IMR-90 (cell line): ENCODE results near the gene GNG12. TPM values are rescaled to one million over a fixed set of nuclear protein-coding genes. Genes with fewer than 3 reads are reported as not detected.

Source experiments
- ATAC-seq: fragments of 200-7000 bp; cut with Tn5 transposase; 2 replicates; pipeline ENCODE4 v1.9.1; 2020; ENCODE audit warnings: low read depth, mild to moderate bottlenecking, moderate library complexity
- BruUV-seq: library from RNA; stranded (reverse); fragments of 400-500 nt; replicated peaks from 2 replicates; lab custom pipeline; 2021; lab: Mats Ljungman, UMichigan
- CTCF ChIA-PET: fragments of 300-600 bp; formaldehyde crosslinking; extraction: SDS; loops from one replicate; lab custom pipeline; 2021; ENCODE audit warnings: antibody characterized with exemption; lab: Yijun Ruan, JAX
- POLR2A ChIA-PET: fragments of 300-600 bp; sonication (Branson Sonifier 250); formaldehyde crosslinking; loops from one replicate; lab custom pipeline; 2022; ENCODE audit warnings: antibody characterized with exemption; ENCODE audit not compliant: unreplicated experiment; lab: Charles Lee
- DNase-seq: peaks from one replicate; pipeline ENCODE4 v3.0.0; 2013
- H2AFZ ChIP-seq: replicated peaks from 2 replicates; pipeline ENCODE3; 2013; ENCODE audit warnings: low read length, mild to moderate bottlenecking; ENCODE audit not compliant: poor library complexity
- H2AK5ac ChIP-seq: 2 replicates; pipeline ENCODE4 v1.6.1; 2013; ENCODE audit warnings: low read depth, low read length, inconsistent platforms
- H2AK9ac ChIP-seq: replicated peaks from 2 replicates; pipeline ENCODE3; 2013; ENCODE audit warnings: mild to moderate bottlenecking, low read depth, low read length, moderate library complexity; ENCODE audit not compliant: poor library complexity
- H2BK120ac ChIP-seq: 2 replicates; pipeline ENCODE4 v1.6.1; 2013; ENCODE audit warnings: low read depth, low read length, inconsistent platforms
- H2BK15ac ChIP-seq: 3 replicates; pipeline ENCODE4 v1.6.1; 2013; ENCODE audit warnings: low read depth, low read length, inconsistent platforms
- H2BK20ac ChIP-seq: 2 replicates; pipeline ENCODE4 v1.6.1; 2013; ENCODE audit warnings: low read depth, mild to moderate bottlenecking, inconsistent platforms, low read length, moderate library complexity
- H2BK5ac ChIP-seq: 2 replicates; pipeline ENCODE4 v1.6.1; 2013; ENCODE audit warnings: mild to moderate bottlenecking, low read depth, low read length, inconsistent platforms; ENCODE audit not compliant: poor library complexity, severe bottlenecking
- H3K14ac ChIP-seq: replicated peaks from 2 replicates; pipeline ENCODE4 v1.6.1; 2013; ENCODE audit warnings: low read depth, low read length, inconsistent platforms
- H3K18ac ChIP-seq: 2 replicates; pipeline ENCODE4 v1.6.1; 2013; ENCODE audit warnings: low read depth, low read length, control low read depth
- H3K23ac ChIP-seq: 2 replicates; pipeline ENCODE4 v1.6.1; 2013; ENCODE audit warnings: low read depth, low read length, inconsistent platforms
- H3K27ac ChIP-seq: 2 replicates; pipeline ENCODE4 v1.5.1; 2013; ENCODE audit warnings: mild to moderate bottlenecking, control low read depth, low read length; ENCODE audit not compliant: insufficient read depth
- H3K27me3 ChIP-seq: 2 replicates; pipeline ENCODE4 v1.6.1; 2013; ENCODE audit warnings: low read length; ENCODE audit not compliant: control insufficient read depth, insufficient read depth
- H3K36me3 ChIP-seq: 2 replicates; pipeline ENCODE4 v1.6.1; 2013; ENCODE audit warnings: low read length, mixed read lengths; ENCODE audit not compliant: control insufficient read depth, insufficient read depth
- H3K4ac ChIP-seq: 2 replicates; pipeline ENCODE4 v1.6.1; 2013; ENCODE audit warnings: low read depth, low read length, inconsistent platforms
- H3K4me1 ChIP-seq: 2 replicates; pipeline ENCODE4 v1.6.1; 2013; ENCODE audit warnings: low read length, mixed read lengths; ENCODE audit not compliant: control insufficient read depth, insufficient read depth
- H3K4me2 ChIP-seq: 2 replicates; pipeline ENCODE4 v1.6.1; 2013; ENCODE audit warnings: low read depth, mild to moderate bottlenecking, control low read depth, low read length, moderate library complexity
- H3K4me3 ChIP-seq: 2 replicates; pipeline ENCODE4 v1.5.1; 2013; ENCODE audit warnings: low read depth, mild to moderate bottlenecking, control low read depth, low read length, moderate library complexity; ENCODE audit not compliant: insufficient read depth
- H3K56ac ChIP-seq: 2 replicates; pipeline ENCODE4 v1.6.1; 2013; ENCODE audit warnings: low read length, inconsistent platforms; ENCODE audit not compliant: insufficient read depth; ENCODE audit errors: extremely low read depth
- H3K79me1 ChIP-seq, 2 experiments: 2 replicates each; pipeline ENCODE4 v1.6.1; 2013; ENCODE audit warnings: low read length in 2 of 2, inconsistent platforms in 1 of 2, low read depth in 1 of 2
- H3K9ac ChIP-seq: 2 replicates; pipeline ENCODE4 v1.6.1; 2013; ENCODE audit warnings: low read depth, low read length, control low read depth
- H3K9me1 ChIP-seq: 2 replicates; pipeline ENCODE4 v1.6.1; 2013; ENCODE audit warnings: low read length, inconsistent platforms; ENCODE audit not compliant: insufficient read depth
- H3K9me3 ChIP-seq: 2 replicates; pipeline ENCODE4 v1.6.1; 2013; ENCODE audit warnings: low read length; ENCODE audit not compliant: control insufficient read depth, insufficient read depth
- H4K20me1 ChIP-seq: 2 replicates; pipeline ENCODE4 v1.6.1; 2013; ENCODE audit warnings: low read length, inconsistent platforms; ENCODE audit not compliant: insufficient read depth
- H4K5ac ChIP-seq: 2 replicates; pipeline ENCODE4 v1.6.1; 2013; ENCODE audit warnings: mild to moderate bottlenecking, low read depth, low read length, control low read depth
- H4K8ac ChIP-seq, 2 experiments: 2 replicates each; pipeline ENCODE4 v1.6.1; 2013; ENCODE audit warnings: low read depth in 2 of 2, low read length in 2 of 2, control low read depth in 1 of 2, inconsistent platforms in 1 of 2
- H4K91ac ChIP-seq: 2 replicates; pipeline ENCODE4 v1.6.1; 2013; ENCODE audit warnings: low read depth, low read length, inconsistent platforms; ENCODE audit not compliant: insufficient read depth
- CEBPB ChIP-seq: IDR thresholded peaks from 2 replicates; pipeline ENCODE4 v1.6.1; 2012; ENCODE audit warnings: low read depth, low read length, improper control_type of control experiment
- SMC3 ChIP-seq: fragments of 150-350 bp; IDR thresholded peaks from 2 replicates; pipeline ENCODE4 v1.6.1; 2016; ENCODE audit warnings: low read depth, mild to moderate bottlenecking, antibody characterized with exemption, low read length, moderate library complexity
- WGBS, 2 experiments: methylation state at CpG; one replicate each; pipeline versions ENCODE4 v1.1.5 to v1.1.7; 2013; ENCODE audit warnings: missing lambda C conversion rate in 2 of 2; ENCODE audit not compliant: insufficient read length in 1 of 2; ENCODE audit errors: extremely low coverage in 2 of 2; 5-methylcytosine and 5-hydroxymethylcytosine counted together
- dilution Hi-C: fragments of 300-500 bp; cut with HindIII; formaldehyde crosslinking; loops from one replicate; pipeline ENCODE4 v1.14.3; 2018; ENCODE audit warnings: low sequenced_read_pairs; ENCODE audit not compliant: unreplicated experiment
- in situ Hi-C: fragments of 300-500 bp; cut with MboI; formaldehyde crosslinking; loops from 3 replicates; pipeline ENCODE4 v1.14.3; 2019; ENCODE audit warnings: low sequenced_read_pairs, inconsistent platforms, mixed read lengths
- intact Hi-C: fragments of 100-400 bp; cut with micrococcal nuclease; formaldehyde crosslinking; loops from 2 replicates; pipeline ENCODE4 v1.10.0; 2022
- polyA plus RNA-seq, 3 experiments: library from polyadenylated mRNA; depleted of rRNA; stranded (reverse); fragments of >200 nt; gene quantifications; 2 replicates each; pipeline ENCODE4 v1.2.3, GENCODE V29; 2012; ENCODE audit warnings: low replicate concordance in 1 of 3
- total RNA-seq: library from RNA; depleted of rRNA; stranded (reverse); fragments of >200 nt; gene quantifications from 2 replicates; pipeline ENCODE4 v1.2.3, GENCODE V29; 2012

The GNG12 gene
- total and polyA plus RNA-seq, 2 of the 4 experiments (the other 2 are of a cell fraction) = 92.3 to 132 TPM

- in situ Hi-C loops (no loop called here), intact Hi-C loops (loop anchor here (1.0 kb wide), 1 partner anchor 40 kb away; no protein-coding TSS in a partner anchor), dilution Hi-C loops (no loop called here)
- no peaks in the 10 kb centered on the region for H3K9me3 ChIP-seq
- peak overlapping the region; percentile 94 for H3K4ac ChIP-seq
- peaks cover 35% of the 10 kb centered on the region for H3K4me1 ChIP-seq
- peak overlapping the region; percentile 91 for H2BK20ac ChIP-seq
- H2AFZ ChIP-seq = no peak overlapping the region
- H3K9ac ChIP-seq = peak overlapping the region; percentile 57
- peak overlapping the region; percentile 92 for H2BK120ac ChIP-seq
- peak overlapping the region; percentile 94 for H3K56ac ChIP-seq
- peak overlapping the region; percentile 3 for H2AK9ac ChIP-seq
- peak; percentile 70 for ATAC-seq
- peak overlapping the region; percentile 89 for H3K23ac ChIP-seq
- peaks cover 28% of the 10 kb centered on the region for H4K20me1 ChIP-seq
- peak overlapping the region; percentile 78 for H4K5ac ChIP-seq
- H3K4me3 ChIP-seq = no peak overlapping the region
- POLR2A ChIA-PET = no interaction called here
- TF ChIP-seq CEBPB (peak; percentile 81), SMC3 (no peak)
- H2AK5ac ChIP-seq = peak overlapping the region; percentile 65
- H3K27me3 ChIP-seq = no peaks in the 10 kb centered on the region
- H2BK15ac ChIP-seq = peak overlapping the region; percentile 95
- no CpG with 5 or more reads among the region's 5 CpGs for WGBS, 2 experiments
- H3K4me2 ChIP-seq = peak overlapping the region; percentile 80
- H4K8ac ChIP-seq = peak overlapping the region; percentile 67 to 90
- H3K79me1 ChIP-seq = peaks cover 30 to 86% of the 10 kb centered on the region in 2 experiments
- no TSS peak for BruUV-seq
- peak; percentile 88 for DNase-seq
- peak overlapping the region; percentile 97 for H3K27ac ChIP-seq
- H2BK5ac ChIP-seq = peak overlapping the region; percentile 86
- H4K91ac ChIP-seq = peak overlapping the region; percentile 95
- H3K18ac ChIP-seq = peak overlapping the region; percentile 85
- peaks cover 36% of the 10 kb centered on the region for H3K9me1 ChIP-seq
- no peaks in the 10 kb centered on the region for H3K36me3 ChIP-seq
- peak overlapping the region; percentile 96 for H3K14ac ChIP-seq
- CTCF ChIA-PET = no interaction called here
Observed at GRCh38 chr1:67792103-67792502, 41.2 kb downstream of the GNG12 start.
